Stimulated activated CD4-positive, alpha-beta T cell treated with anti-CD3 and anti-CD28 coated beads, TNF-alpha, amount 100 ng/mL, for 48 hours (primary cell): Measurements from ENCODE around the gene BTD.

Experiments used
- DNase-seq, 3 donors: peaks; one replicate each; pipeline ENCODE4 v3.0.0-alpha.2; 2020; ENCODE audit warnings: low read depth in 3 of 3

BTD gene, protein sequence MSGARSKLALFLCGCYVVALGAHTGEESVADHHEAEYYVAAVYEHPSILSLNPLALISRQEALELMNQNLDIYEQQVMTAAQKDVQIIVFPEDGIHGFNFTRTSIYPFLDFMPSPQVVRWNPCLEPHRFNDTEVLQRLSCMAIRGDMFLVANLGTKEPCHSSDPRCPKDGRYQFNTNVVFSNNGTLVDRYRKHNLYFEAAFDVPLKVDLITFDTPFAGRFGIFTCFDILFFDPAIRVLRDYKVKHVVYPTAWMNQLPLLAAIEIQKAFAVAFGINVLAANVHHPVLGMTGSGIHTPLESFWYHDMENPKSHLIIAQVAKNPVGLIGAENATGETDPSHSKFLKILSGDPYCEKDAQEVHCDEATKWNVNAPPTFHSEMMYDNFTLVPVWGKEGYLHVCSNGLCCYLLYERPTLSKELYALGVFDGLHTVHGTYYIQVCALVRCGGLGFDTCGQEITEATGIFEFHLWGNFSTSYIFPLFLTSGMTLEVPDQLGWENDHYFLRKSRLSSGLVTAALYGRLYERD

DNA sequence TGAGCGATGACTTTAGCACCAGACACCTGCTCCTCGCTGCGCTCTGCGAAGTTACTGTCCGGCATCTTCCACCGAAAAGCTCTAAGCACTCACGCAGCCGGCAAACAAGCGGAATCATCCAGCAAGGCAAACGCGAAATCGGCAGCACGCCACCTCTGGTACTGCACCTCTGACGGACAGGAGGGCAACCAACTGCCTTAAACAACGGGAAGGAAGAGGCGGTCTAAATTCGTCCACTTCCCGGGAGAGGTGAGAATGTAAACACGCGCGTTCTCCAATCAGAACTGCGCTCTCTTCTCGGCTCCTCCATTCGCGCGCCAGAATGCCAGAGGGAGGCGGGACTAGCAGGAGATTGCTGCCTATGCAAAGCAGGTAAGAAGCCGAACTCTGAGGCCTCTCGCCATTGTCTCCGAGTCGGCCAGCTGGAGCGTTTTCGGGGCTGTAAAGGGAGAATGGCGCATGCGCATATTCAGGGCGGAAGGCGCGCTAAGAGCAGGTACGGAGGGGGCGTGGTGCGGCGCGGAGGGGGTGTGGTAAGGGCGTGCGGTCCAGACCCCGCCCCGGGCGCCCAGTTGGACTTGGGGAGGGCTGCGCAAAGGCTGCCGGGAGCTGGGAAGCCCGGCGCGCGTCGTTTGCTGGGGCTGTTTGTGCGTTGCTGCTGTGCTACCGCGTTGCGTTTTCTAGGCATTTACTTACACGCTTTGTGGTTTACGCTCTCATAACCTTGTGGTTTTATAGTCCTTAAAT, at the start of gene BTD, which contains the start of gene HACL1:
Gene BTD (plus strand): TSS at position 347 of the 747 bp plus-strand sequence. CDS start 33,695 bp downstream, outside the sequence.
Gene HACL1 (minus strand): TSS at position 171 of the 747 bp plus-strand sequence. CDS start 106 bp downstream, at position 65.
- DNase-seq, result peak; percentile 94 to 99 (median 99)

DNA sequence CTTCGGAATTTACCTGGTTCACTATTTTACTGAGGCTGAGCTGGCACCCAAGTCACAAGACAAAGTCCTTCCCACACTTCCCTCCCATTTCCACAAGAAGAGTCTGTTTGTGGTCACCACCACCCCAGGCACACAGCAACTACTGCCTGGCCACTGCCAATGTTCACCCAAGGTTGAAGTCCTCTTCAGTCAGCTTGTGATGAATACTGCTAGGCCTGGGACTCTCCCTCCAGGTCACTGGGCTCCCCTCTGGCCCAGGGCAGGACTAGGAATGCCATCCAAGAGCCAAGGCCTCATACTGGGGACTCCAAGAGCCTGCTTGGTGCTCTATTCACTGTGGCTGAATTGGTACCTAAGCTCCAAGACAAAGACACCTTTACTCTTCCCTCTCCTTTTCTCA, 49.6 kb upstream of the BTD start:
- no peak for DNase-seq

DNA sequence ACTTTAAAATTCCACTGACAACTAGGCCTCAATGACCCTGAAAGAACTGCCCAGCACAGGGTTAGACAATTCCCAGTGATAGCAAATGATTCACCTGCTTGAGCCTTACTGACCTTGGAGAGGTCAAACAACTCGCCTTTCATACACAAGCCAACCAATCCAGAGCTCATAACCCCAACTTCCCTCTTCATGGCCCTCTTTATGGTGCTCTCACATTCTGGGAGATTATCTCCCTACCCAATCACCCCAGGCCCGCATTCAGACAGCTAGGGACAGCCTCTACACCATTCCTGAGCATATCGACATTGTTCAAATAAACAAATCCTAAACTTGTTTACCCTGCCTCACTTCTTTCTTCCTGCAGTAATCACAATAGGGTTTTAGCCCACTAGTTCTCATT, 47.8 kb upstream of the BTD start:
- no peak for DNase-seq

DNA sequence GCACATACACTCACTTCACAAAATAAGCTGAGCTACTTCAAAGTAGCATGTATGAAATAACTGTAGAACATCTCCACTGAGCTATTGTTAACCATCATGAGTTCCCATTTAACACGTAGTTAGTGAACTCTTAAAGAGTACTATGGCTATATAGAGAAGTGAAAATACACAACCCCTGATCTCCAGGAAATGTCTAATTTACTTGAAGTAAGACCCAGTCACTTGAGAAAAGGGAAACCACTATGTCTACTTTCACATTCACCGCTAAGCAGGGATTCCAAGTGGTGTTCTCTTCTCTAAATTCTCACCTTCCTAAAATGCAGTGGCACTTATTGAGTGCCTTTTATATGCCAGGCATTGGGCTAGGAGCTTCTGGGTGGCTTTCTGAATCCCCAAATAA, 45.0 kb upstream of the BTD start:
- DNase-seq, result no peak

DNA sequence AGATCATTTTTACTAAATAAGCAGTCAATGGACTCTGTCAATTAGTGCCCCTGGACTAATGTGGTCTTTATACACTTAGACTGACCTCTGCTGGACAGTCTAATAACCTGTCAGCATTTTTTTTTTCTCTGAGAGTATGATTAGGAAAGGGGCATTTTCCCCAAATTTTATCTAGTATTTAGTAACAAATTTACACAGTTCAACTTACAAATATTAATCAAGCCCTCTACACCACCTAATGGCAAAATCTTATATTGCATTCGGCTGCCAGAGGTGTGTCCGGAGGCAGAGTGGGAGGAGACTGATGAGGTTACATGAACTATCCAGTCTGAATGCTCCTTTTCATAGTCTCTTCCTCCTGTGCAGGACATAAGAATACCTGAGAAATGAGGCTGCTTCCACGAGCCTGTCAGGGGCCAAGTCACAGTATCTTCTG, 44.0 kb upstream of the BTD start:
- DNase-seq, result peak; percentile 19 to 32 (median 20)

DNA sequence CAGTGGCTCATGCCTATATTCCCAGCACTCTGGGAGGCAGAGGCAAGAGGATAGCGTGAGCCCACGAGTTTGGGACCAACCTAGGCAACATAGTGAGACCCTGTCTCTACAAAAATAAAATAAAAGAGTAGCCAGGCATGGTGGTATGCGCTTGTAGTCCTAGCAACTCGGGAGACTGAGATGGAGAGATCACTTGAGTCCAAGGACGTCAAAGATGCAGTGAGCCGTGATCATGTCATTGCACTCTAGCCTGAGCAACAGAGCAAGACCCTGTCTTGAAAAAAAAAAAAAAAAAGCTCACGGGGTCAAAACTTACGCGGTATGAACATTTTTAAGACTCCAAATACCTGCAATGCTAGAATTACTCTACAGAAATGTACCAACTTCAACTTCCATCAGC, 43.0 kb upstream of the BTD start:
- no peak for DNase-seq

DNA sequence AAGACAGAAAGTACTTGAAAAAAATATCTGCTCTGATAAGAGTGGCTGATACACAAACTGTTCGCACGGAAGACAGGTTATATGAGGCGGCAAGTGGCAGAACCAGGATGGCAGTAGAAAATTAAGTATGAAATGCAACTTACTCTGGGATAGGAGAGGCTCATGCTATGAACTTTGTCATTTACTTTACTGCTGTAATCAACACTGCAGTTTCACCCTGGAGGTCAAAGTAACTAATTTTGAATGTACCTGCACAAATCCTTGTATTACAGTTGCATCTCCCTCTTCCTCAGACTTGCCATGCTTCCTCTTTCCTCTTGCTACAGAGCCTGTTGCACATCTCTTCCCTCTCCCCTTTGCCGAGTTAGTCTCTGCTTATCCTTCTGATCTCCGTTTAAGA, 39.0 kb upstream of the BTD start:
- no peak for DNase-seq

DNA sequence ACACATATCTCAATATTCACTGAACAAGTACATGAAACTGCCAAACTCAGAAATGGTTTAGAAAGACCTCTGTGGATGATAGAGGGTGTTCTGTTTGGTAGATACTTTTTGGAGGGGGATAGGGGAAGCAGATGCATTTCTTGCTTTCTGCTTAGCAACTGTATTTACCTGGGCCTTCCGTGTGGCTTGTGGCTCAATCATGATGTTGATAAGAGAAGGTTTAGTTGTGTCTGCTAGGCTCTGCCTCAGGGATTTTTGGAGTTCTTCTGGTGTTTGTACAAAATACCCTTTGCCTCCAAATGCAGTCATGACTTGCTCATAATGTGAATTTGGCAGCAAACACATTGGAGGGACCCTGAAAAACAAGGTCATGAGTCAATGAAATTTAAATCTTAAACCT, 38.4 kb upstream of the BTD start:
- no peak for DNase-seq

DNA sequence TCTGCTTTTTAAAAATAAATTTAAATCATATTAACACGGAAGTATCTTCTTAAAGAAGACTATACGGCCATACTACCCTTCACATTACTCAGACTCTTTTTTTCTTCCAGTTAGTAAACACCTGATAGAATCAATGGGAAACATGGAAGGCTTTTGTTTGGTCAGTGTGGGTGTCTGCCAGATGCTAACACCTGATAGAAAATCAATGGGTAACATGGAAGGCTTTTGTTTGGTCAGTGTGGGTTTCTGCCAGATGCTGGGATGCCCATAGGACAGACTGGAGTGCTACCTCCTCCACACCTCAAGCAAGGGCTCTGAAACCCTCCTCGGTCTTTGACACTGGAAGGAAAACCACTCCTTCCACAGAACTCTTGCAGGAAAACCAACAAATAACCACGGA, 29.4 kb upstream of the BTD start:
- DNase-seq, result no peak

DNA sequence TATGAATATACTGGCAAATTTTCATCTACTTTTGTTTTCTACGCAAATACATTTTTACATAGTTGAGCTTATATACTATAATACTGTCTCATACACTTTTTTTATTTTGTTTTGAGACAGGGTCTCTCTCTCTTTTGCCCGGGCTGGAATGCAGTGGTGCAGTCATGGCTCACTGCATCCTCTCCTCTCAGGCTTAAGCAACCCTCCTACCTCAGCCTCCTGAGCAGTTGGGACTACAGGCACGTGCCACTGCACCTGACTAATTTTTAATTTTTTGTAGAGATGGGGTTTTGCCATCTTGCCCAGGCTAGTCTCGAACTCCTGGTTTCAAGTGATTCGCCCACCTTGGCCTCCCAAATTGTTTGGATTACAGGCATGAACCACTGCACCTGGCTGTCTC, 26.1 kb upstream of the BTD start:
- DNase-seq, result no peak

DNA sequence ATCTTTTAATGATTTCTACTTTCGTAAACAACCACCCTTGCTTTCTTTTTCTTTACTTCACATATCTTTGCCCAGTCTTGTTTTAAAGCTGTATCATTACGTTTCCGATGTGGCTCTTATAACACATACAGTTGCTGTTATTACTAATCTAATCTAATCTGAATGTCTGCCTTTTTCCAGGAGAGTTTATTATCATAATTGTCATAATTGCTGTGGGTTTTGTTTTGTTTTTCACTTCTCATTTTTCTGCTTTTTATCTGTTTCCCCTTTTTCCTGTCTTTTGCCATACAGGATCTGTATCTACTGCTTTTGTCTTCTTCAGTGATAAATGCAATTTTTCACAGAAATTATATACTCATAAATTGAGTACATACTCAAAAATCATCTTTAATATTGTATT, 25.1 kb upstream of the BTD start:
- no peak for DNase-seq

DNA sequence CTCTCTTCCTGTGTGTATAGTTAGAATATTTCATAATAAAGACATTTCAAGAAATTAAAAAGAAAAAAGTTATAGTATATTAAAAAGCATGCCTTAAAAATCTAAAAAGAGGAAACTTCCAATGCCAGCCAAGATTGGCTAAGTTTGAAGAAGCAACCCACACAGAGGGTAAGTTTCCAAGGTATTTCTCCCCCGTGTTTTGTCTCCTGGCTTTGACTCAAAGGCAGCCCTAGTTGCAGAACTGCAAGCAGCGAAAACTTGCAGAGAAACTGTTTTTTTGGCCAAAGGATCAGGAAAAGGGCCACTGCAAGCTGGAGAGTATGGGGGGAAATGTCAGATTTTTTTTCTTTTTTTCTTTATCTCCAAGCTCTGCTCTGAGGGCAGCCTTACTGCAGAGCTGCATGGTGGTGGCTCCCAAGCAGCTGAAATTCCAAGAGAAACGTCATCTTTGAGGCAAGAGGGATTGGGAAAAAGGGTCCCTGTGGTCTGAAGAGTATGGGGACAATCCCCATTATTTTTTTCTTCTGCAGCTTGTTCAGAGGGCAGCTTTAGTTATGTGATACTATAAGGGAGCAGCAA, 23.2 kb upstream of the BTD start:
- DNase-seq, result no peak

DNA sequence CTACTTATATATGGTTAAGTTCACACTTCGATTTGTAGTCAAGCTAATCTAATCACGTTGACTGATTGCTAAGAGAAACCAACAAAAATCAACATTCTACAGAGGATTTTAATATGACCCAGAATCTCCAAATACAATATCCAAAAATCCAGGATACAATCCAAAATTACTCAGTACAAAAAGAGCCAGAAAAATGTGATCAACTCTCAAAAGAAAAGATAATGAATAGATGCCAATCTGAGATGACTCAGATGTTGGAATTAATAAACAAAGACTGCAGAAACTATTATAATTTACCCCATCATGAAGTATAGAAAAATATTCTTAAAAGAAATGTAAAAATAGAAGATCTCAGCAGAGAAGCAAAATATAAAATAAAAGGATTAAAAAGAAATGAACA, 22.5 kb upstream of the BTD start:
- no peak for DNase-seq

DNA sequence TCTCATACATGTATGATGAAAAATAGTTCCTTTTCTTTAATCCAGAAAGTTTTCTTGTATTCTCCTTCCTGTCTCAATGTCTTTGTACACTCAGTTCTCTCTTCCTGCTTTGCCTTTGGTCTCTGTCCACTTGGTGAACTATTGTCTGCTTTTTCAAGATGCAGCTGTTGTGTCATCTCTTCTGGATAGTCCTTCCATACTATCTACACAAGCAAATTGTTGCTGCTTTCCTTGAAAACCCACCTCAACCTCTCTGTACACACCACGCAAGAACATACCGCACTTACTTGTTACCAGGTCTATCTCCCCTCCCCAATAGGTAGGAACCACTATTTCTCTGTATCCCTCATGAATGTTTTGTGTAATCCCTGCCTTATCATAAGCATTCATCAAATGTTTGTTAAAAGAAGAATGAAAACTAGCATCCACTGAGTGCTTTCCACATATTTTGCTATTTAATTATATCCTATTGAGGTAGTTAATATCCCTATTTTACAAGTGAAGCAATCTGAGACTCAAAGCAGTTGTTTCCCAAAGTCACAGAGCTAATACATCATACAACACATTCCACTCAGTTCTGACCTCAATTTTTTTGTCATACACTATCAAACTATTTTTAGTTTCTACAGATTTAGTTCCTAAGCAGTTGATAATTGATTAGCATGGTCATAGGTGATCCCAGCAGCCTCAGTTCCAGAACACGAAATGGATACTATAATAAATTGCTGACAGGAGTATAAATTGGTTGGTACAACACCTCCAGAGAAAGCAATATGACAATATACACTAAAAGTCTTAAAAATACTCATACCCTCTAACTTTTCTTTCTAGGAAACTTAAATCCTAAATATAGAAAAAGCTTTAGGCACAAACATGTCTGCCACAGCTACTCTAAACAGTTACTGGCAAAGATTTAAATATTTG, 19.8 kb upstream of the BTD start:
- no peak for DNase-seq

DNA sequence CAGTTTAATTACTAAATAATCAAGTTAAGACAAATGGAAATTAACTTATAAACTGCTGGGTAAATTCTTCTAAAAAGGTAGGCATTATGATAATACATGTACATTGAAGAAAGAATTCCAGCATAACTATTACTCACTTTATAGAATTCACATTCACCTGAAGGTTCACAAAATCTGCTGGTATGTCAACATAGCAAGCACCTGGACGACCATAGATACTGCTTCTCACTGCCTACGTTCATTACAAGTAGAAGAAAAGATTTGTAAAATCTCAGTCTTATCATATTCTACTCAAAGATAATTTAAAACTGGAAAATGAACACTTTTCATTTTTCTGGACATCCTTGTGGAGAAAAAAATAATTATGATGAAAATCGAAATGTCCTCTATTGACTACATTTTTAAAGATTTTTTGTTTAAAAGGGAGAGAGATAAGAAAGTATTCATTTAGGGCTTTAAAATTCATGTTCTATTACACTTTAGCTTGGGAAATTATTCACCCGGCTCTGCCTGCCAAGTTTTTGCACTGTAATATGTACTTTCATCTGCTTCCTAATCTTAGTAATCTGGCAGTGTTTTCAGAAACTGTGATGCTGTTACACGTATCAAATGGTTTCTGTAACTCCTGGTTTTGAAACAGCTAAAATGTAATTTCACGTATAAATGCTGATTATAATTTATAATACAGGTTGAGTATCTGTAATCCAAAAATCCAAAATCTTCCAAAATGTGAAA, 16.3 kb upstream of the BTD start:
- no peak for DNase-seq

DNA sequence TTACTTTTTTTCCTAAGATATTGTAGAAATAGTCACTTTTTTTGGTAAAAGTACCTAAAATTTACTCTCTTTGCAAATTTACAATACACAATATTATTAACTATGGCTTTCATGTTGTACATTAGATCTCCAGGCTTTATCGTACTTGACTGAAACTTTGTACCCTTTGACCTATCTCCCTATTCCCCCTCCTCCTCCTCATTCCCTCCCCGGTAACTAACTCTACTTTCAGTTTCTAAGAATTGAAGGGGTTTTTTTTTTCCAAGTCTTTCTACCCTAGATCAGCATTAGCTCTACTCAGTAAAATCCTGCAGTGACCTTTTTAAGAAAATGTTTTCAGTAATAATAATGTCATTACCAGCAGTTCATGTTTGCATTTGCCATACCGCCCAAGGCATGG, 10.3 kb upstream of the BTD start:
- no peak for DNase-seq

DNA sequence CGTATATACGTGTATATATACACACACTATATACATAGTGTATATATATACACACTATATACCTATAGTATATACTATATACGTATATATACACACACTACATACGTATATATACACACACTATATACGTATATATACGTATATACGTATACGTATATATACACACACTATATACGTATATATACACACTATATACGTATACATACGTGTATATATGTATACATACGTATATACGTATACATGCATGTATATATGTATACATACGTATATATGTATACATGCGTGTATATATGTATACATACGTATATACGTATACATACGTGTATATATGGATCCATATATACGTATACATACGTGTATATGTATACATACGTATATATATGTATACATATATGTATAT, 9.6 kb upstream of the BTD start:
- DNase-seq, result no peak

DNA sequence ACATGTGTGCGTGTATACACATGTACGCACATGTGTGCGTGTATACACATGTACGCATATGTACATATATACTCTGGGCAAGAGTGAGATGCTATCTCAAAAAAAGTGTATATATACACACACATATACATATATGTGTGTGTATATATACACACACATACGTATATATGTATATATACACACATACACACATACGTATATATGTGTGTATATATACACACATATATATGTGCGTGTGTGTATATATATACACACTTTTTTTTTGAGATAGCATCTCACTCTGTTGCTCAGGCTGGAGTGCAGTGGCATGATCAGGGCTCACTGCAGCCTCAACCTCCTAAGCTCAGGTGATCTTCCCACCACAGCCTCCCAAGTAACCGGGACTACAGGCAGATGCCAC, 8.6 kb upstream of the BTD start:
- no peak for DNase-seq

DNA sequence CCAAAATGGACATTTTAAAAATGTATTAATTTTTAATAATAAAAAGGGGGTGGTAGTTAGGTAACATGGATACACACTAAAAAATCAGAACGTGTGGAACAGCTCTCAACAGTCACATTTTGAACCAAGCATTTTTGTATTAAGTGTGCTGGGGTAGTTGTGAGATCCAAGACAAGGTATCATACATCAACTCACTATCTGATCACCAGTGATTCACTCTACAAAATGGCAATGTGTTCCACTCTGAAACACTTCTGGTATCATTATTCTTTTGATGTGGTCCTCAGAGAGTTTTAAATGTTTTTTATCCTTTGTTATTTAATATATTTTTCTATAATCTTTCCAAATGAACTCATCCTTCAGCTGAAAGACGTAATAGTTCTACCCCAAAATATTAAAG, 5.6 kb upstream of the BTD start:
- DNase-seq, result no peak

DNA sequence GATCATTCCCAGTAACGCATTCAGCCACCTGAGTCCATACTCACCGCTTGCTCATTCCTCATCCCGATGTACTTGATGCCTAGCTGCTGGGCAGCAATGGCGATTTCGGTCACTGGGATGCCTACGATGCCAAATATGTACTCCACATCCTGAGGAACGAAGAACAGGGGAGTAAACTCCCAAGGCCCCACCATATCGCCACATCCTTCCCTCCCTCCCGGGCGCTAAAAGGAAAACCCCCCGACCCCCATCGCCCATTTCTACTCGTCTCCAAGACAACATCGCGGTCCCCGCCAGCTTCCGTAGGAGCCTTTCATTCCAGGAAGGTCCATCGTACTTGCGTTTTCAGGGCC, 523 bp upstream of the BTD start:
- no peak for DNase-seq

DNA sequence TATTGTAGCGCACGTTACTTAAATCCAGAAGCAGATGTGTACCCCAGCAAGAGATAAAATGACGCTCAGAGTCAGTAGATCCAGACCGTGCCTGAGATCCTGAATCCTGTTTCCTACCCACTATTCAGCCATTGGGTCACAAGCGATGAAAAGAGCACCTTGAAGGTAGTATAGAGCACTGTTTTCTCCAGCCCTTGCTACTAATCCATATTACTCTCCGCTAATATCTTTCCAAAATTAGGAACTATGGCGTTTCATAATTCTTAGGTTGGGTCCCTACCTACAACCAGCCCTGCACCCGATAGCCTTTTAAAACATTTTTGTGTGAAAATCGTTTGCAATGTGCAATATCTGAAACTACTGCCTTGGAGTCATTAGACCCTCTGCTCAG, 596 bp downstream of the BTD start:
- DNase-seq, result no peak
